HG03280 (cell line): Measurements from ENCODE around the gene USP5.
"Not testable (repeated sequence)": the region's sequence is repeated elsewhere in the genome, so short reads cannot be mapped to it uniquely, and the experiment has no call there.

Source experiments
- ATAC-seq: cut with Tn5 transposase; IDR thresholded peaks from one replicate; pipeline ENCODE4 v1.9.1; 2021; ENCODE audit warnings: mild to moderate bottlenecking, moderate library complexity; ENCODE audit not compliant: unreplicated experiment

Gene USP5

GRCh38 chr12:6886206-6886999 is 34.5 kb downstream of the USP5 start:
- ATAC-seq: not testable (repeated sequence)

GRCh38 chr12:6887460-6887859 is 35.5 kb downstream of the USP5 start:
- ATAC-seq: no peak

DNA sequence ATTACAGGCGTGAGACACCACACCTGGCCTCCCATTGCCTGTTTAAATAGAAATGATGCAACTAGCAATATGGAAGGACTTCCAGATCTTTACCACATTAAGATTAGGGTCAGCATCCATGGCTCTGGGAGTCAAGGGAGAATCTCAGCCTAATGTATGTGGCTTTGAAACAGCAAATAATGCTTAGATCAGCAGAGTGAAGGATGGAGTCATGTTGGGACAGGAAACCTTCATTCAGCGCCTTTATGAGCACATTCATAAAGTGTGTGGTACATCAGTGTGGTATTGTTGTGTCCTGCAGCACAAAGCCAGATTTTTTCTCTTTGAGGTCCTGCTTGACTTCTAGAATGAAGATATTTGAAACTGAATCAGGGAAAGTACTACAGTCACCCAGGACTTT is 36.4 kb downstream of the USP5 start:
- no peak for ATAC-seq

- ATAC-seq: not testable (repeated sequence)
These were observed 36.8 kb downstream of the USP5 start for GRCh38 chr12:6888794-6889193.

GRCh38 chr12:6889775-6890573 is 38.0 kb downstream of the USP5 start:
- not testable (repeated sequence) for ATAC-seq

DNA sequence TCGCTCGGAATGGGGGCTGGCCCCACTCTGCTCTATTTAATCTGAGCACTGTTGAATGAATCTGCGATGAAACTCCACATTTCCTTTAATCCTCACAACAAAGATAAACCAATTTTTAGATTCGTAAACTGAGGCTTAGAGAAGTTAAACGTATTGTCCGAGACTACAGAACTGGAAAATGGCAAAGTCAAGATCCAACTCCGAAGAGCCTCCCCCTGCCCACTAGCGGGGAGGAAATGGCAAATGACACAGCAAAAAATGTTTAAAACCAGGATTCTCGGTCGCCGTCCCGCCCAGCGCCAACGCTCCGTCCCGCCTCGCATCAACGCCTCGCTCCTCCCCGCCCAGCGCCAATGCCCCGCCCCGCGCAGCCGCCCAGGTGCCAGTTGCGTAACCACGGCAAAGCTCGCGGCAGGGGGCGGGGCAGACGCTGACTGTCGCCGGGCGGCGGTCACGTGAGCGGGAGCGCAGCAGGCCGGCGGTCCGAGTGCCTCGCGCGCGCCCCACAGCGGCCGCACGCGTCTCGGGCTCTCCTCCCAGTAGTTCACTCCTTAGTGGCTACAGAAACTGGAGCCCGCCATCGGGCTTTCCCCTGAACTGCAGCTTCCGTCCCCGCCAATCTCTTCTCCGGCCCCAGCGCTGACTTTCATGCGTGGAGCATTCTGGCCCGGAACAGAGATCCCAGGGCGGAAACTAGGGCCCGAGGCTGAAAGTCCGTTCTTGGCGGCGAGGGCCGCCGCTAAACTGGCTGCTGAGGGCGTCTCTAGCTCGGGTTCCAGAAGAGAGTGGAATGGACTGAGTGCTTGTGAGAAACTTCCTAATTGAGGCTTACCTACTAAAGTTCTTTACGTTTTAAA is 39.1 kb downstream of the USP5 start:
- ATAC-seq: peak; percentile 96

- ATAC-seq: no peak
These were observed 39.7 kb downstream of the USP5 start for GRCh38 chr12:6891646-6892001.

DNA sequence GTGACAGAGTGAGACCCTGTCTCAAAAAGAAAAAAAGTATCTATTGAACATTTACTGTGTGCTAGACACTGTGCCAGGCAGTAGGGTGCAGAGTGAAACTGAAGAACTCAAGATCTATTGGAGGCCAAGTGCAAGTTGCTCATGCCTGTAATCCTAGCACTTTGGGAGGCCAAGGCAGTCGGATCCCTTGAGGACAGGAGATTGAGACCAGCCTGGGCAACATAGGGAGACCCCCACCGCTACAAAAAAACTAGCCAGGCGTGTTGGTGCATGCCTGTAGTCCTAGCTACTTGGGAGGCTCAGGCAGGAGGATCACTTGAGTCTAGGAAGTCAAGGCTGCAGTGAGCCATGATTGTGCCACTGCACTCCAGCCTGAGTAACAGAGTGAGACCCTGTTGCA is 40.7 kb downstream of the USP5 start:
- ATAC-seq: not testable (repeated sequence)

GRCh38 chr12:6894321-6894720 is 42.4 kb downstream of the USP5 start:
- no peak for ATAC-seq

- no peak for ATAC-seq
These were observed 45.0 kb downstream of the USP5 start for GRCh38 chr12:6896846-6897435.

DNA sequence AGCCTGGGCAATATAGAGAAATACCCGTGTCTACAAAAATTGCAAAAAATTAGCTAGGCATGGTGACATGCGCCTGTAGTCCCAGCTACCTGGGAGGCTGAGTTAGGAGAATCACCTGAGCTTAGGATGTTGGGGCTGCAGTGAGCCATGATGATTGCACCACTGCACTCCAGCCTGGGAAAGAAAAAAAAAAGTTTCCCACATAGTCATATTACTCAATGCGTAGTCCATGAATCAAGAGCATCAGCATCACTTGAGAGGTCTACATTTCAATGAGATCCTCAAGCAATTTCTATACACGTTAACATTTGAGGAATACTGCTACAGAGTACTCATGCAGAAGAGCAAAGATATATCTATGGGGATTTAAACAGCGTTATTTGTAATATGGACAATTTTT is 47.5 kb downstream of the USP5 start:
- ATAC-seq: no peak

- no peak for ATAC-seq
These were observed 48.0 kb downstream of the USP5 start for GRCh38 chr12:6899837-6900519.

GRCh38 chr12:6902448-6902847 is 50.5 kb downstream of the USP5 start:
- ATAC-seq: no peak

- ATAC-seq: no peak
These were observed 51.8 kb downstream of the USP5 start for GRCh38 chr12:6903722-6904121.

GRCh38 chr12:6904280-6905276 is 52.6 kb downstream of the USP5 start, which contains the start of gene LRRC23:
Gene LRRC23 (plus strand): TSS chr12:6904822. CDS start chr12:6905634, 812 bp downstream.
- peak; percentile 97 for ATAC-seq

- ATAC-seq: no peak
These were observed 53.6 kb downstream of the USP5 start for GRCh38 chr12:6905414-6906040.

GRCh38 chr12:6908141-6908540 is 56.2 kb downstream of the USP5 start:
- not testable (repeated sequence) for ATAC-seq

- ATAC-seq: no peak
These were observed 57.6 kb downstream of the USP5 start for GRCh38 chr12:6909421-6910145.
